ENCODE data around the gene KLHDC8A.
A peak's percentile ranks its signal among the peaks of the same experiment; 100 is the strongest.
"Not testable (repeated sequence)": the region's sequence is repeated elsewhere in the genome, so short reads cannot be mapped to it uniquely, and the experiment has no call there.

The KLHDC8A gene

DNA sequence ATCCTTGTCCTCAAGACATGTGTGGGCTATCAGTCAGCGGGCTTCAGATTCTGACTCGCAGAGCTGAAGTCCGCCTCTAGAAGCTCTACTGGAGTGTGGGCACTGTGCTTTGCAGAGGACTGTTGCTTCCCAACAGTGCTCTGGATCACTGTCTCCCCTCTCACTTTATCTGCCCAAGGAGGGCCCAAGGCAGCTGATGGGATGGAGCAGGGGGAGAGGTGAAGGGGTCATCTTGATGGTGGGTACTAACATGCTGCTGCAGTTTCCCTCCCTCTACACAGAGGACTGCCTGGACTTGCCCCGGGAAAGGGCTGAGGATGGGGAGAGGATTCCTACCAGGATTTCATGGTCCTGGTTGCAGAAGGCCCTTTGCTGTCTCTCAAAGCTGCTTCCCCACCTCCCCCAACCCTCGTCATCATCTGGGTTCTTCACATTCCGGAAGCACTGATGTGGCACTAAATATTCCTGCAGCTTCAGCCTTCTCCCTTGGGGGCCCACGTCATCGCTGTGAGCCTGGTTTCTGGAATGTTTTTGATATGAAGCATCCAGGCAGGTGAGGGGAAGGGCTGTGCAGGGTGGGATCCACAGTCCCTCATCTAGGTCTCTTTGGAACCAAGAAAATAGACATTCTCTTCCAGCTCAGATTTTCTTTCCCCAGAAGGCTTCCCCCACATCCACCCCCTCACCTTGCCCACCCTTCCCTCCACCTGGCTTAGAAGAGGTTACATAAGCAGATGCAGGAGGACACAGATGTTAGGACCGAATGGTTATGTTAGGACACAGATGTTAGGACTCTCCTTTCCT, 58.3 kb downstream of the KLHDC8A start:
- peaks cover 27% of the 10 kb centered on the region for H3K36me3 Mint-ChIP-seq (ENCODE audit: low read depth)
- no peaks in the 10 kb centered on the region for H3K9me3 Mint-ChIP-seq
- H3K4me1 Mint-ChIP-seq (ENCODE audit: low read depth) = peaks cover 44% of the 10 kb centered on the region
- H3K27ac Mint-ChIP-seq = no peak overlapping the region
- H3K27me3 Mint-ChIP-seq = peaks cover 8% of the 10 kb centered on the region
- H3K4me3 Mint-ChIP-seq = no peak overlapping the region
- intact Hi-C loops (cut with micrococcal nuclease) = no loop called here

DNA sequence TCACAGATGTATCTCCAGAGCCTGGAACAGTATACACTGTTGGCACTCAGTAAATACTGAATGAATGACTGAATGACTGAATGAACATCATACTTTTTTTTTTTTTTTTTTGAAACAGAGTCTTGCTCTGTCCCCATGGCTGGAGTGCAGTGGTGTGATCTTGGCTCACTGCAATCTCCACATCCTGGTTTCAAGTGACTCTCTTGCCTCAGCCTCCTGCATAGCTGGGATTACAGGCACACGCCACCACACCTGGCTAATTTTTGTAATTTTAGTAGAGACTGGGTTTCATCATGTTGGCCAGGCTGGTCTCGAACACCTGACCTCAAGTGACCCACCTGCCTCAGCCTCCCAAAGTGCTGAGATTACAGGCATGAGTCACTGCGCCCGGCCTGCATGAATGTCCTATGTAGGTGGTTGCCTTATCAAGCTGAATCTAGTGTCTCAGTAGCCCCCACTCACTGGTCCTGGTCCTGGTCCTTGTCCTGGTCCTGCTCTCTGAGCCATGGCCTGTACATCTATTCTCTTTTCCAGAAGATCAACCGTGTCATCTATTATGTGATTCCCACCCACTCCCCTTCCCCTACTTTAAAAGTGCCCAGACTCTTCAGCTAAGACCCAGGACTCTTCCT, 59.1 kb downstream of the KLHDC8A start:
- intact Hi-C loops (cut with micrococcal nuclease); H3K4me3 Mint-ChIP-seq; H3K27ac Mint-ChIP-seq; H3K27me3 Mint-ChIP-seq; H3K9me3 Mint-ChIP-seq: not testable (repeated sequence)
- H3K36me3 Mint-ChIP-seq (ENCODE audit: low read depth) = peaks cover 20% of the 10 kb centered on the region
- peaks cover 45% of the 10 kb centered on the region for H3K4me1 Mint-ChIP-seq (ENCODE audit: low read depth)

DNA sequence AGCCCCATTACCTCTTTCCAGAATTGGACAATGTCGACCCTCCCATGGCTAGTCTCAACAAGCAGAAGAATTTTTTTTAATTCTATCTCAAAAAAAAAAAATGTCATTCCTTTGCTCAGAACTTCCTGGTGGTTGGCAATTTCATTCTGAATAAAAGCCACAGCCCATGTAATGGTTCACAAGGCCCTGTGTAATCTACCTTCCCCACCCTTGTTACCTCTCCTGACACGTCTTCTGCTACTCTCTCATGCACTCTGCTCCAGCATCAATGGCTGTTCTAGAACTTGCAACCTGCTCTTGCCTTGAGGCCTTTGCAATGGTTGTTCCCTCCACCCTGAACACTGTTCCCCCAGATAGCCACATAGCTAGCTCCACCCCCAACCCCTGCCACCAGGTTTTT, 60.6 kb downstream of the KLHDC8A start:
- peaks cover 45% of the 10 kb centered on the region for H3K4me1 Mint-ChIP-seq (ENCODE audit: low read depth)
- no peak overlapping the region for H3K27ac Mint-ChIP-seq
- no peaks in the 10 kb centered on the region for H3K9me3 Mint-ChIP-seq
- intact Hi-C loops (cut with micrococcal nuclease) = no loop called here
- H3K27me3 Mint-ChIP-seq = peaks cover 8% of the 10 kb centered on the region
- H3K4me3 Mint-ChIP-seq = no peak overlapping the region
- H3K36me3 Mint-ChIP-seq (ENCODE audit: low read depth) = peaks cover 5% of the 10 kb centered on the region

DNA sequence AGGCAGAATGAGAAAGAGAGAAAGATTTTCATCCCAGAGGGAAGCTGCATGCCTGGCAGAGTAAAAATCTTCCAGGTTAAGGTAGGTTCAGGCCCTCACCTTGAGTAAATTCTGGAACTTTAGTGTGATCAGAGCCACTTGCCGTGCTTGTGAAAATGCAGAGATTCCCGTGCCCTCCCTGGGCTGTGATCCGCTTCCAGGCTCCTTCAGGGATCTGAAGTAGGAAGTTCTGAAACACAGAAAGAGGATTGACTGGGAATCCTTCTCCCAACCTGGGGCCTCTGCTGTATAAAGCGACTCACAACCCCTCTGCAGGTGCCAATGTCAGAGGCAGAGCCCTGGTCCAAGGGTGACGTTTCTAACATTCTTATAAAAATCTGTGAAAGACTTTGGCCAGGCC, 61.8 kb downstream of the KLHDC8A start:
- intact Hi-C loops (cut with micrococcal nuclease) = no loop called here
- H3K4me1 Mint-ChIP-seq (ENCODE audit: low read depth) = peaks cover 34% of the 10 kb centered on the region
- no peak overlapping the region for H3K27ac Mint-ChIP-seq
- H3K36me3 Mint-ChIP-seq (ENCODE audit: low read depth) = no peaks in the 10 kb centered on the region
- peaks cover 8% of the 10 kb centered on the region for H3K27me3 Mint-ChIP-seq
- no peak overlapping the region for H3K4me3 Mint-ChIP-seq
- H3K9me3 Mint-ChIP-seq = no peaks in the 10 kb centered on the region

DNA sequence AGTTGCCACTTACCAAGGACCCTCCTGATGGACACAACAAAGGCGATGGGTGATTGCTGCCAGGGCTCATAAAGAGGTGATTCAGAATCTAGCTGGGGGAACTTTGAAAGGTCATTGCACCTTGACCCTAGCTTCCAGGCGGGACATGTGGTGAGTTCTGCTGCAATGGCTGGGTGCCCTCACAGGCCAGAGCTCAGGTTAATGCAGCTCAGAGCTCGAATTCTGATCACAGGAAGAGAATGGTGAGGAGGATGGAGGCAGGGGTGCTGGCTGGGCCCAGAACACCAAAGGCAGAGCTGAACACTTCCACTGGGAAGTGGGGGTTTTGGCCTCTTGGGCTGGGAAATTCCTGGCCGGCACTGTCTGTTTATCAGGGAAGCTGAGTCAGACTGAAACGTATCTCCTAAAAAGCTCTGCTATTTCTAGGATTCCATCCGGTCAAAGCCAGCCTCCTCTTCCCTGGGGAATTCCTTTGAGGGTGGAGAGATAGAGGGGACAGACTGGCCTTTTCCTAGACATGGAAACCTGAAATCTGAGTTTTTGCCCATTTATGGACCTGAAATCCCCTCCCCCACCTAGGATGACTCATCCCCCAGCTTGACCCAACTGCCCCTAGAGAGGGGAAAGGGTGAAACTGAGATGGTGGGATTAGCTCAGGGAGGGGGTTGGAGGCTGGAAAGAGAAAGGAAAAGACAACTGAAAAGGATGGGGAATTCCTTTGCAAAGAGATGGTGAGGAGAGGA, 62.4 kb downstream of the KLHDC8A start:
- Mint-ChIP-seq H3K9me3 (no peaks in the 10 kb centered on the region), H3K27ac (peak overlapping the region; percentile 7), H3K4me3 (no peak overlapping the region), H3K4me1 (ENCODE audit: low read depth) (peaks cover 34% of the 10 kb centered on the region), H3K36me3 (ENCODE audit: low read depth) (no peaks in the 10 kb centered on the region), H3K27me3 (peaks cover 8% of the 10 kb centered on the region)
- intact Hi-C loops (cut with micrococcal nuclease) = no loop called here

DNA sequence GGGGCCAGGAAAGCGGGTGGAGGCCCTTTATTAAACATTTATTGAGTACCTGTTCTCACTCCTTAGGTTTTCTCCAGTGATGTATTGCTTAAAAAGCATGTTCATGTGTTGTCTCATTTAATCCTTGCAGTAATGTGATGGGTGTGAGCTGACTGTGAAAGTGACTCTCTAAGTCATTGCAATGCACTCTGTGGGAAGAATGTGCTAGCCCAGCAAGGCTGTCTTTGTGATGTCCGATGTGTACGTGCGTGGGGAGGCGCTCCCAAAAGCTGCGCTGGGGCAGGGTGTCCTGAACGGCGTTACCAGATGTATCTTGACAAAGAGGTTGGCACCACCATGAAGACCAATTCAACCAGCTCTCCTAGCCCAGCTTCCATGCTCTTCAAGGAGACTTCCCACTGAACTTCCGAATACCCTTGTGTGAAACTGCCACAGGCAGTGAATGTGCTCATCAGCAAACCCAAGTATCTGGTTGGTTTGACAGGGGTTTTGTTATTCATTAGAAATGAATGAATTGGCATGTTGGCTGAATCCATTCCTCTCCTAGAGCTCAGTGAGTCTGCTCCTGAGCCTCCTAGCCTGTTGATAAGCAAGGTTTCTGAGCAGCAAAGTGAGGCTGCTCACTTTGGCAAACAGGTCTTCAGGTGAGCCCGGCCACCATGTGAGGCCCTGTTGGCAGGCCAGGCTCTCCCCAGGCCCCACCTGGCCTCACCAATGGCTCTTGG, 63.2 kb downstream of the KLHDC8A start:
- Mint-ChIP-seq H3K4me1 (ENCODE audit: low read depth) (peaks cover 41% of the 10 kb centered on the region), H3K4me3 (no peak overlapping the region), H3K36me3 (ENCODE audit: low read depth) (no peaks in the 10 kb centered on the region), H3K9me3 (no peaks in the 10 kb centered on the region), H3K27ac (peak overlapping the region; percentile 7), H3K27me3 (peaks cover 7% of the 10 kb centered on the region)
- intact Hi-C loops (cut with micrococcal nuclease) = no loop called here

DNA sequence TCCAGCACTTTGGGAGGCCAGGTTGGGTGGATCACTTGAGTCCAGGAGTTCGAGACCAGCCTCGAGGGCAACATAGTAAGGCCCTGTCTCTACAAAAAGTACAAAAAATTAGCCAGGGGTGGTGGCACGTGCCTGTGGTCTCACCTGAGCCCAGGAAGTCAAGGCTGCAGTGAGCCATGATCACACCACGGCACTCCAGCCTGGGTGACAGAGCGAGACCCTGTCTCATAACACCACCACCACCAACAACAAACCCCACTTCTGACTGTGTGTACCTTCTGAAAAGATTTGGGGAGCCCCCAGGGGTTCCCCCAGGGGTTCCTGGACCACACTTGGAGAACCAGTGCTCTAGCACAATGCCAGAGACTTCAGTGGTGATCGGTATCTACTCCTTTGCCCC, 65.1 kb downstream of the KLHDC8A start:
- Mint-ChIP-seq H3K4me3 (no peak overlapping the region), H3K36me3 (ENCODE audit: low read depth) (no peaks in the 10 kb centered on the region), H3K4me1 (ENCODE audit: low read depth) (peaks cover 61% of the 10 kb centered on the region), H3K9me3 (no peaks in the 10 kb centered on the region), H3K27me3 (peaks cover 7% of the 10 kb centered on the region), H3K27ac (no peak overlapping the region)
- intact Hi-C loops (cut with micrococcal nuclease) = no loop called here

DNA sequence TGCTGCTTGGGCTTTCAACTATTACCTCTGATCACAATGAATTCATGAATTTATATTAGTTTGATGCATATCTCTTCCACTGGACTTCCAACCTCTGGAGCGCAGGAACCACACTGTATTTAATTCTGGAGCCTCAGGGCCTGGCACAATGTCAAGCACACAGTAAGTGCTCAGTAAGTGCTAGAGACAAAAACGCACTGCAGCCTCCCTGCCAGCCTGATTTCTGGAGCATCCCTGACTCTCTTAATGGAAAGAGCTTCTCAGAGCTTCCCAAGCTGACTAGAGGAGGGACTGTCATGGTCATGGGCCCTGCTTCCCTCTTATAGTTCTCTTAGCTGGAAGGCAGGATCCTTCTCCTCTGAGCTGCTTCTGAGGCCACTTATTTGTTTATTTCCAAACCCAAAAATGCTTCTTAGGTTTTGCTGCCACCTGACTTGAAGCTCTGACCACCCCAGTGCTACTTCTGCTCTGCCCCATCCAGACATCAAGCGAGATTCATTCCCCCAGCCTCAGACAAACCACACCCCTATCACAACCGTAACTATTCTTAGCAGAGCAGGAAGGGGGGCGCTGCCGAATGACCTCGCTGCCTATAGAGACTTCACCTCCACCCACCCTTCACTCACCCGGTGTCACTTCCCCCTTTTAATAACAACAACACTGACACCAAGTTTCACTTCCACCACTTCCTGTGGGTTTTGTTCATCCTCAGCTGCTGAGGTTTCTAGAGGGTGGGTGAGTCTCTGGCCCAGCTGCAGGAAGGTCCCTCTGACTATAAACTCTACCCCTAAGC, 68.8 kb downstream of the KLHDC8A start:
- H3K9me3 Mint-ChIP-seq = no peaks in the 10 kb centered on the region
- intact Hi-C loops (cut with micrococcal nuclease) = loop anchor here (5.0 kb wide), 1 partner anchor 34 kb away; the partner anchor contains the start of gene NUAK2
- peak overlapping the region; percentile 92 for H3K27ac Mint-ChIP-seq
- H3K36me3 Mint-ChIP-seq (ENCODE audit: low read depth) = no peaks in the 10 kb centered on the region
- H3K27me3 Mint-ChIP-seq = no peaks in the 10 kb centered on the region
- H3K4me1 Mint-ChIP-seq (ENCODE audit: low read depth) = peaks cover 73% of the 10 kb centered on the region
- peak overlapping the region; percentile 14 for H3K4me3 Mint-ChIP-seq

DNA sequence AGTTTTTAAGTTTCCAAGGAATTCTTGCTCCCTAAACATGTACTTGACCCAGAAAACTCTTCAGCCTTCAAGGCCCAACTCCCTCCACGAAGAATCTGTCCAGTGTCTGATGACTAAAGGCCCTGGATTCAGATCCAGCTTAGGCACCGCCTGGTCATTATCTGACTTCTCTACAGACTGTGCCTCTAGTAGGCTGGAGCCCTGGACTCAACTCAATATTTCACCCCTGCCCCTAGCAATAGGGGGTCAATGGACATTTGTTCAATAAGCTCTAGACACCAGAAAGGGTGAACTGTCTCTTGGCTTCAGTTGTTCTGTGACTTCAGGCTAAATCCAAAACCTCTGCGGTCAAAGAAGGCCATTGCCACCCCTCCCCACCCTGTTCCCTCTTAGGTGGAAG, 69.6 kb downstream of the KLHDC8A start:
- intact Hi-C loops (cut with micrococcal nuclease) = loop anchor here (5.0 kb wide), 1 partner anchor 35 kb away; the partner anchor contains the start of gene NUAK2
- no peak overlapping the region for H3K4me3 Mint-ChIP-seq

DNA sequence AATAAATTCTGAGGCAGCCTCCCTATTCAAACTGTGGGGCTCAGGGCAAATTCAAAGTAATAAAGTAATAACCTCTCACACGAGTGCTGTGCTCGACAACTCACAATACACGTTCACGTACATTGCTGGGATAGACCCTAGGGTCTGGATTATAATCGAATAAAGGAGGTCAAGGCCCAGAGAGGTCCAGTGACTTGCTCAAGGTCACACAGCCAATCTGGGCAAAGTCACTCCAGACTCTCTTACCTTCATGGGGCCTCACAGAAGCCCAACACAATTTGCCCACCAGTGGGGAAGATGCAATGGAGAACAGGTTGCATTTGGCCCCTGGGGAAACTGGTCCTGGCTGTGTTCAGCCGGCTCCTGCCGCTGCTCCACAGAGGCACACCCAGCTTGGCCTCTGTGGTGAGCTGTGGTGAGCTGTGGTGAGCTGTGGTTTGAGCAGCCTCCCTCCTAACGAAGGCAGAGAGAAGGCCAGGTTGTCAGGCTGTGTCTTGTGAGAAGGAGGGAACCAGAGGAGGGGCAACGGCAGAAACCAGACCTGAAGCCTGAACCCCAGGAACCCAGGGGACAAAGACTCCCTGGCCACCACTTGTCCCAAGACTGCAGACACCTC, 70.3 kb downstream of the KLHDC8A start:
- Mint-ChIP-seq H3K4me1 (ENCODE audit: low read depth) (peaks cover 77% of the 10 kb centered on the region), H3K4me3 (no peak overlapping the region)
- intact Hi-C loops (cut with micrococcal nuclease) = loop anchor here (5.0 kb wide), 1 partner anchor 36 kb away; the partner anchor contains the start of gene NUAK2

More for the DNA sequence above, 69.6 kb downstream of the KLHDC8A start:
- H3K36me3 Mint-ChIP-seq (ENCODE audit: low read depth) = no peaks in the 10 kb centered on the region
- H3K9me3 Mint-ChIP-seq = no peaks in the 10 kb centered on the region
- peaks cover 77% of the 10 kb centered on the region for H3K4me1 Mint-ChIP-seq (ENCODE audit: low read depth)
- H3K27ac Mint-ChIP-seq = peak overlapping the region; percentile 92
- peaks cover 2% of the 10 kb centered on the region for H3K27me3 Mint-ChIP-seq

More for the DNA sequence above, 70.3 kb downstream of the KLHDC8A start:
- H3K27me3 Mint-ChIP-seq = peaks cover 2% of the 10 kb centered on the region
- H3K36me3 Mint-ChIP-seq (ENCODE audit: low read depth) = no peaks in the 10 kb centered on the region
- H3K27ac Mint-ChIP-seq = peak overlapping the region; percentile 92
- H3K9me3 Mint-ChIP-seq = no peaks in the 10 kb centered on the region
